ENCODE measurements around the gene STAC.

STAC gene

GRCh38 chr3:36380221-36381031 lies at the start of gene STAC:
Gene STAC (plus strand): TSS chr3:36380504. CDS start chr3:36380644, 140 bp downstream.
- no peak for DNase-seq (ENCODE audit: low read depth in 3 of 3, low spot score in 1 of 3)

- DNase-seq (ENCODE audit: low read depth in 3 of 3, low spot score in 1 of 3), result no peak
Measured at GRCh38 chr3:36332139-36332538, 48.2 kb upstream of the STAC start.

GRCh38 chr3:36362216-36362615 lies 18.1 kb upstream of the STAC start:
- no peak for DNase-seq (ENCODE audit: low read depth in 3 of 3, low spot score in 1 of 3)

- no peak for DNase-seq (ENCODE audit: low read depth in 3 of 3, low spot score in 1 of 3)
Measured at GRCh38 chr3:36362973-36363372, 17.3 kb upstream of the STAC start.

- DNase-seq (ENCODE audit: low read depth in 3 of 3, low spot score in 1 of 3), result no peak
Measured at GRCh38 chr3:36364260-36364659, 16.0 kb upstream of the STAC start.

GRCh38 chr3:36365829-36366228 lies 14.5 kb upstream of the STAC start:
- no peak for DNase-seq (ENCODE audit: low read depth in 3 of 3, low spot score in 1 of 3)

GRCh38 chr3:36366308-36366707 lies 14.0 kb upstream of the STAC start:
- DNase-seq (ENCODE audit: low read depth in 3 of 3, low spot score in 1 of 3), result no peak

GRCh38 chr3:36367912-36368573 lies 12.3 kb upstream of the STAC start:
- DNase-seq (ENCODE audit: low read depth in 3 of 3, low spot score in 1 of 3), result no peak

GRCh38 chr3:36372534-36372935 lies 7.8 kb upstream of the STAC start:
- DNase-seq (ENCODE audit: low read depth in 3 of 3, low spot score in 1 of 3), result no peak

GRCh38 chr3:36373084-36373483 lies 7.2 kb upstream of the STAC start:
- DNase-seq (ENCODE audit: low read depth in 3 of 3, low spot score in 1 of 3), result no peak

GRCh38 chr3:36373666-36374065 lies 6.6 kb upstream of the STAC start:
- no peak for DNase-seq (ENCODE audit: low read depth in 3 of 3, low spot score in 1 of 3)

GRCh38 chr3:36379872-36380220 lies 458 bp upstream of the STAC start:
- DNase-seq (ENCODE audit: low read depth in 3 of 3, low spot score in 1 of 3), result no peak

GRCh38 chr3:36381311-36381956 lies 1.1 kb downstream of the STAC start:
- DNase-seq (ENCODE audit: low read depth in 3 of 3, low spot score in 1 of 3), result no peak

- no peak for DNase-seq (ENCODE audit: low read depth in 3 of 3, low spot score in 1 of 3)
Measured at GRCh38 chr3:36393563-36393962, 13.3 kb downstream of the STAC start.

GRCh38 chr3:36394176-36394575 lies 13.9 kb downstream of the STAC start:
- no peak for DNase-seq (ENCODE audit: low read depth in 3 of 3, low spot score in 1 of 3)

- DNase-seq (ENCODE audit: low read depth in 3 of 3, low spot score in 1 of 3), result no peak
Measured at GRCh38 chr3:36397841-36398240, 17.5 kb downstream of the STAC start.

- no peak for DNase-seq (ENCODE audit: low read depth in 3 of 3, low spot score in 1 of 3)
Measured at GRCh38 chr3:36399933-36400332, 19.6 kb downstream of the STAC start.

GRCh38 chr3:36401056-36401455 lies 20.8 kb downstream of the STAC start:
- DNase-seq (ENCODE audit: low read depth in 3 of 3, low spot score in 1 of 3), result no peak

- DNase-seq (ENCODE audit: low read depth in 3 of 3, low spot score in 1 of 3), result no peak
Measured at GRCh38 chr3:36403661-36404060, 23.4 kb downstream of the STAC start.

GRCh38 chr3:36405190-36405589 lies 24.9 kb downstream of the STAC start:
- no peak for DNase-seq (ENCODE audit: low read depth in 3 of 3, low spot score in 1 of 3)

GRCh38 chr3:36408146-36408545 lies 27.8 kb downstream of the STAC start:
- DNase-seq (ENCODE audit: low read depth in 3 of 3, low spot score in 1 of 3), result no peak

GRCh38 chr3:36409862-36410261 lies 29.6 kb downstream of the STAC start:
- DNase-seq (ENCODE audit: low read depth in 3 of 3, low spot score in 1 of 3), result no peak
